DND-41 (cell line): ENCODE data around the gene TUFT1.

Experiments
- EZH2 ChIP-seq: IDR thresholded peaks from 3 replicates; pipeline ENCODE4 v1.6.1; 2012; ENCODE audit warnings: borderline replicate concordance, low read depth, mild to moderate bottlenecking, moderate library complexity, low read length, inconsistent platforms; ENCODE audit not compliant: severe bottlenecking
- TF ChIP-seq, protein P1 (sequence below): IDR thresholded peaks from 2 replicates; pipeline ENCODE4 v1.5.1; 2012; ENCODE audit warnings: borderline replicate concordance, low read length, moderate library complexity, mild to moderate bottlenecking; ENCODE audit not compliant: poor library complexity, severe bottlenecking; ENCODE audit errors: extremely low read depth

DNA sequence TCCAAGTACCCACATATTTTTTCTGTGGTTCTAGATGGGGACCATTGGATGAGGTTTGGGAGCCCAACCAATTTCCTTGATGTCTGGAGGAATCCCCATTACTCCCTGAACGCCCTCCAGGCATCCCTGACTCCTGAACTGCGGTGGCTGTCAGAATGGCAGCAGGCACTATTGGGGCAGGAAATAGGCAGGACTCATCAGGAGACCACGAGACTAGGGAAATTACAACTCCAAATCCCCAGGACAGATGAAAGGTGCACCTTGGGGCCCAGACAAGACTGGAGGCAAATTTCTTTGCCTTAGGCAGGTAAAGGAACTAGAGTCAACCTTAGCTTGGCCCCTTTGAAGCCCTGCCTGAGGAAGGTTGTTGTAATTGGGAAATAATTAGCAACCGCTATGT, 27.8 kb upstream of the TUFT1 start:
- TF ChIP-seq, protein P1, sequence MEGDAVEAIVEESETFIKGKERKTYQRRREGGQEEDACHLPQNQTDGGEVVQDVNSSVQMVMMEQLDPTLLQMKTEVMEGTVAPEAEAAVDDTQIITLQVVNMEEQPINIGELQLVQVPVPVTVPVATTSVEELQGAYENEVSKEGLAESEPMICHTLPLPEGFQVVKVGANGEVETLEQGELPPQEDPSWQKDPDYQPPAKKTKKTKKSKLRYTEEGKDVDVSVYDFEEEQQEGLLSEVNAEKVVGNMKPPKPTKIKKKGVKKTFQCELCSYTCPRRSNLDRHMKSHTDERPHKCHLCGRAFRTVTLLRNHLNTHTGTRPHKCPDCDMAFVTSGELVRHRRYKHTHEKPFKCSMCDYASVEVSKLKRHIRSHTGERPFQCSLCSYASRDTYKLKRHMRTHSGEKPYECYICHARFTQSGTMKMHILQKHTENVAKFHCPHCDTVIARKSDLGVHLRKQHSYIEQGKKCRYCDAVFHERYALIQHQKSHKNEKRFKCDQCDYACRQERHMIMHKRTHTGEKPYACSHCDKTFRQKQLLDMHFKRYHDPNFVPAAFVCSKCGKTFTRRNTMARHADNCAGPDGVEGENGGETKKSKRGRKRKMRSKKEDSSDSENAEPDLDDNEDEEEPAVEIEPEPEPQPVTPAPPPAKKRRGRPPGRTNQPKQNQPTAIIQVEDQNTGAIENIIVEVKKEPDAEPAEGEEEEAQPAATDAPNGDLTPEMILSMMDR = no peak
- TF ChIP-seq EZH2 = no peak
